ENCODE results near the gene PEX13. TPM values are rescaled to one million over a fixed set of nuclear protein-coding genes. Genes with fewer than 3 reads are reported as not detected.

The PEX13 gene
- total and polyA plus RNA-seq, 2 donors (not counting 3 experiments of a cell fraction or from before 2014, with no cell fraction given): 18.0 to 21.0 TPM

DNA sequence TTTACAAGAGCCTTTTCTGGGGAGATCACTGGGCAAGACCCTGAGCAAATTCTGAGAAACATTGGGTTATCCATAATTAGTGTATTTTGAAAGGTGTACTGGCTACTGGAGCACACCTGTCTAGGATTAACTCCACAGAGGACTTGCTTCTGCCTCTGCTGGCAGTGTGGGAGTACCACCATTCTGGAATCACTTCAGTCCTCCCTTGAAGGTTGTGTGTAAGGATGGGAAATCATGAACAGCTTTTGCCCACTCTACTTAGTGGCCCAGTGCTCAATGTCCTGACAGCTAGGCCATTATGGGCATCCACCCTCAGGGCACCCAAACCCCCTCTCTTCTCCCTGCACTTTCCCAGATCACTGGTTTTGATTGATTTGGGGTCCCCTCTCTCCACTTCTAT lies 40.0 kb downstream of the PEX13 start:
- Histone ChIP-seq H3K4me3 (replicated peaks in 1 of 3; ENCODE audit: insufficient read depth in 1 of 3, low read depth in 1 of 3, low read length in 3 of 3) (no peak overlapping the region), H3K36me3 (ENCODE audit: control insufficient read depth in 2 of 2, extremely low read depth in 1 of 2, insufficient read depth in 2 of 2, low read length in 2 of 2) (no peaks in the 10 kb centered on the region), H3K9me1 (replicated peaks; ENCODE audit: control insufficient read depth, extremely low read depth, insufficient read depth, low read length) (no peaks in the 10 kb centered on the region), H3K79me2 (ENCODE audit: control insufficient read depth, insufficient read depth, low read length) (no peaks in the 10 kb centered on the region), H3K9me3 (replicated peaks; ENCODE audit: control insufficient read depth, insufficient read depth, low read length) (no peaks in the 10 kb centered on the region), H3K27me3 (ENCODE audit: control insufficient read depth in 2 of 2, insufficient read depth in 2 of 2, low read length in 2 of 2) (no peaks in the 10 kb centered on the region), H3K4me1 (ENCODE audit: control insufficient read depth, extremely low read depth, insufficient read depth, low read length) (no peaks in the 10 kb centered on the region), H3K4me2 (ENCODE audit: insufficient read depth, low read length) (no peak overlapping the region), H3K9ac (replicated peaks; ENCODE audit: extremely low read depth, insufficient read depth, low read length) (no peak overlapping the region), H3K27ac (ENCODE audit: insufficient read depth, low read depth, low read length) (no peak overlapping the region), H2AFZ (ENCODE audit: low read depth, low read length) (no peak overlapping the region), H4K20me1 (replicated peaks; ENCODE audit: control insufficient read depth, extremely low read depth, insufficient read depth, low read length) (no peaks in the 10 kb centered on the region)
- no peak for FAIRE-seq
- BruUV-seq (replicated peaks): no TSS peak
- CTCF ChIA-PET: no interaction called here
- intact Hi-C loops (cut with micrococcal nuclease): no loop called here
- dilution Hi-C loops (cut with MboI; ENCODE audit: extremely low pct_ligation_motif_present, low sequenced_read_pairs): no loop called here
- DNase-seq (ENCODE audit: low read depth, low spot score): no peak
- TF ChIP-seq JUN (IDR thresholded peaks at IDR 0.05; ENCODE audit: borderline replicate concordance, insufficient read depth, insufficient read length, low read depth) (no peak), EZH2 (IDR thresholded peaks at IDR 0.05; ENCODE audit: borderline replicate concordance, low read depth, low read length, severe bottlenecking) (no peak), POLR2A (IDR thresholded peaks at IDR 0.05; ENCODE audit: low read depth, low read length) (no peak), GATA2 (IDR thresholded peaks at IDR 0.05; ENCODE audit: insufficient read depth, insufficient read length, low read depth, low read length) (no peak), MYC (IDR thresholded peaks at IDR 0.05; ENCODE audit: low read depth, low read length) (no peak)
- TF ChIP-seq, protein P1, sequence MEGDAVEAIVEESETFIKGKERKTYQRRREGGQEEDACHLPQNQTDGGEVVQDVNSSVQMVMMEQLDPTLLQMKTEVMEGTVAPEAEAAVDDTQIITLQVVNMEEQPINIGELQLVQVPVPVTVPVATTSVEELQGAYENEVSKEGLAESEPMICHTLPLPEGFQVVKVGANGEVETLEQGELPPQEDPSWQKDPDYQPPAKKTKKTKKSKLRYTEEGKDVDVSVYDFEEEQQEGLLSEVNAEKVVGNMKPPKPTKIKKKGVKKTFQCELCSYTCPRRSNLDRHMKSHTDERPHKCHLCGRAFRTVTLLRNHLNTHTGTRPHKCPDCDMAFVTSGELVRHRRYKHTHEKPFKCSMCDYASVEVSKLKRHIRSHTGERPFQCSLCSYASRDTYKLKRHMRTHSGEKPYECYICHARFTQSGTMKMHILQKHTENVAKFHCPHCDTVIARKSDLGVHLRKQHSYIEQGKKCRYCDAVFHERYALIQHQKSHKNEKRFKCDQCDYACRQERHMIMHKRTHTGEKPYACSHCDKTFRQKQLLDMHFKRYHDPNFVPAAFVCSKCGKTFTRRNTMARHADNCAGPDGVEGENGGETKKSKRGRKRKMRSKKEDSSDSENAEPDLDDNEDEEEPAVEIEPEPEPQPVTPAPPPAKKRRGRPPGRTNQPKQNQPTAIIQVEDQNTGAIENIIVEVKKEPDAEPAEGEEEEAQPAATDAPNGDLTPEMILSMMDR (IDR thresholded peaks at IDR 0.05; ENCODE audit: extremely low read depth in 1 of 2, insufficient read depth in 1 of 2, low read depth in 1 of 2, low read length in 2 of 2): no peak
- POLR2A ChIA-PET: no interaction called here

DNA sequence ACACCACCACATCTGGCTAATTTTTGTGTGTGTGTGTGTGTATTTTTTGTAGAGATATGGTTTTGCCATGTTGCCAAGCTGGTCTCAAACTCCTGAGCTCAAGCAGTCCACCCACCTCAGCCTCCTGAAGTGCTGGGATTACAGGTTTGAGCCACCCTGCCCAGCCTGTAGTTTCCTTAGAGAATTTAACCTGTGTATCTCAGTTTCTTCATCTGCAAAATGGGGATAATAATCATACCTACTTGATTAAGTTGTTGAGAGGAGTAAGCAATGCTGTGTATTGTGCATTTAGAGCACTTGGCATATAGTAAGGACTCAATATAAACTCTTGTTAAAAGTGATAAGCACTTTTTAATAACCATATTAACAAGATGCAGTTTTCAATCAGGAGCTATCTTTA lies 41.9 kb downstream of the PEX13 start:
- CTCF ChIA-PET: no interaction called here
- H3K9me3 ChIP-seq (replicated peaks; ENCODE audit: control insufficient read depth, insufficient read depth, low read length): no peaks in the 10 kb centered on the region
- POLR2A ChIA-PET: no interaction called here
- TF ChIP-seq, protein P1 (IDR thresholded peaks at IDR 0.05; ENCODE audit: extremely low read depth in 1 of 2, insufficient read depth in 1 of 2, low read depth in 1 of 2, low read length in 2 of 2): no peak
- TF ChIP-seq EZH2 (IDR thresholded peaks at IDR 0.05; ENCODE audit: borderline replicate concordance, low read depth, low read length, severe bottlenecking): no peak
- TF ChIP-seq MYC (IDR thresholded peaks at IDR 0.05; ENCODE audit: low read depth, low read length): no peak
- no peak for TF ChIP-seq POLR2A (IDR thresholded peaks at IDR 0.05; ENCODE audit: low read depth, low read length)
- no peak for TF ChIP-seq GATA2 (IDR thresholded peaks at IDR 0.05; ENCODE audit: insufficient read depth, insufficient read length, low read depth, low read length)
- TF ChIP-seq FOS (IDR thresholded peaks at IDR 0.05; ENCODE audit: borderline replicate concordance, insufficient read depth, low read length): no peak
- dilution Hi-C loops (cut with MboI; ENCODE audit: extremely low pct_ligation_motif_present, low sequenced_read_pairs) (no loop called here), intact Hi-C loops (cut with micrococcal nuclease) (no loop called here)
- no peaks in the 10 kb centered on the region for H3K79me2 ChIP-seq (ENCODE audit: control insufficient read depth, insufficient read depth, low read length)
- no peak overlapping the region for H3K4me3 ChIP-seq (replicated peaks in 1 of 3; ENCODE audit: insufficient read depth in 1 of 3, low read depth in 1 of 3, low read length in 3 of 3)
- H4K20me1 ChIP-seq (replicated peaks; ENCODE audit: control insufficient read depth, extremely low read depth, insufficient read depth, low read length): no peaks in the 10 kb centered on the region
- FAIRE-seq: no peak
- H3K36me3 ChIP-seq (ENCODE audit: control insufficient read depth in 2 of 2, extremely low read depth in 1 of 2, insufficient read depth in 2 of 2, low read length in 2 of 2): no peaks in the 10 kb centered on the region
- no peak for DNase-seq (ENCODE audit: low read depth, low spot score)
- H3K27me3 ChIP-seq (ENCODE audit: control insufficient read depth in 2 of 2, insufficient read depth in 2 of 2, low read length in 2 of 2): no peaks in the 10 kb centered on the region
- no peak overlapping the region for H3K27ac ChIP-seq (ENCODE audit: insufficient read depth, low read depth, low read length)
- H3K4me2 ChIP-seq (ENCODE audit: insufficient read depth, low read length): no peak overlapping the region
- H3K9ac ChIP-seq (replicated peaks; ENCODE audit: extremely low read depth, insufficient read depth, low read length): no peak overlapping the region
- H2AFZ ChIP-seq (ENCODE audit: low read depth, low read length): no peak overlapping the region
- BruUV-seq (replicated peaks): no TSS peak
- no peaks in the 10 kb centered on the region for H3K9me1 ChIP-seq (replicated peaks; ENCODE audit: control insufficient read depth, extremely low read depth, insufficient read depth, low read length)
- H3K4me1 ChIP-seq (ENCODE audit: control insufficient read depth, extremely low read depth, insufficient read depth, low read length): no peaks in the 10 kb centered on the region
